ENCODE data around the gene CDCA8.

The CDCA8 gene

DNA sequence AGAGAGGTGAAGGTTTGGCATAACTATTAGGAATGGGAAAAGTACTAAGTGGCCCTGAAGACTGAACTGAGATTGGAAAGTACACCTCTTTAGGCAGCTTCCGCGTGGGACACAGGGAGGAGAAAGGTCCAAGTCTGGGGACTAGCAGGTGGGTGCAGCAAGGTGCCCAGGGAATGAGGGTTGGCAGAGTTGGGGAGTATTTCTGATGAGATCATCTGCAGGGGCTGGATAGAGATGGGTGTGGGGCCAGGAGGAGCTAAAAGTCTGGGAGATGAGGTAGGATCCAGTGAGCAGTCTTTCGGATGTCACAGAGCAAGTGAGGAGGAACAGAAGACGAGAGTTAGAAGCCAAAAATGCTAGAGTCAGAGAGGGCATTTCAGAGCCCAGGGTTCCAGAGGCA is 36.1 kb downstream of the CDCA8 start:
- no peaks in the 10 kb centered on the region for H3K9me2 ChIP-seq (ENCODE audit: low read depth, low read length)
- H3K9ac ChIP-seq (ENCODE audit: low read length): no peak overlapping the region
- H4K20me1 ChIP-seq (ENCODE audit: insufficient read depth, low read length): no peaks in the 10 kb centered on the region
- H3F3A ChIP-seq (ENCODE audit: insufficient read depth, low read length): no peaks in the 10 kb centered on the region
- no peak overlapping the region for H3K4me3 ChIP-seq (ENCODE audit: low read depth, low read length, poor library complexity, severe bottlenecking)
- no peaks in the 10 kb centered on the region for H3K36me3 ChIP-seq (ENCODE audit: insufficient read depth, low read length)
- H3K27me3 ChIP-seq (ENCODE audit: insufficient read depth, low read length): no peaks in the 10 kb centered on the region
- H2AFZ ChIP-seq (ENCODE audit: low read length): no peak overlapping the region
- no peaks in the 10 kb centered on the region for H3K9me3 ChIP-seq (ENCODE audit: low read length)
- H3K4me2 ChIP-seq (ENCODE audit: low read length): no peak overlapping the region
- no peak overlapping the region for H3K27ac ChIP-seq (ENCODE audit: low read depth, low read length, poor library complexity, severe bottlenecking)
- no peaks in the 10 kb centered on the region for H3K4me1 ChIP-seq (ENCODE audit: insufficient read depth, low read length, severe bottlenecking)
- no peaks in the 10 kb centered on the region for H3K79me2 ChIP-seq (ENCODE audit: insufficient read depth, low read length)
- TF ChIP-seq, protein P1, sequence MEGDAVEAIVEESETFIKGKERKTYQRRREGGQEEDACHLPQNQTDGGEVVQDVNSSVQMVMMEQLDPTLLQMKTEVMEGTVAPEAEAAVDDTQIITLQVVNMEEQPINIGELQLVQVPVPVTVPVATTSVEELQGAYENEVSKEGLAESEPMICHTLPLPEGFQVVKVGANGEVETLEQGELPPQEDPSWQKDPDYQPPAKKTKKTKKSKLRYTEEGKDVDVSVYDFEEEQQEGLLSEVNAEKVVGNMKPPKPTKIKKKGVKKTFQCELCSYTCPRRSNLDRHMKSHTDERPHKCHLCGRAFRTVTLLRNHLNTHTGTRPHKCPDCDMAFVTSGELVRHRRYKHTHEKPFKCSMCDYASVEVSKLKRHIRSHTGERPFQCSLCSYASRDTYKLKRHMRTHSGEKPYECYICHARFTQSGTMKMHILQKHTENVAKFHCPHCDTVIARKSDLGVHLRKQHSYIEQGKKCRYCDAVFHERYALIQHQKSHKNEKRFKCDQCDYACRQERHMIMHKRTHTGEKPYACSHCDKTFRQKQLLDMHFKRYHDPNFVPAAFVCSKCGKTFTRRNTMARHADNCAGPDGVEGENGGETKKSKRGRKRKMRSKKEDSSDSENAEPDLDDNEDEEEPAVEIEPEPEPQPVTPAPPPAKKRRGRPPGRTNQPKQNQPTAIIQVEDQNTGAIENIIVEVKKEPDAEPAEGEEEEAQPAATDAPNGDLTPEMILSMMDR (IDR thresholded peaks at IDR 0.05; ENCODE audit: low read length): no peak
- no peak for TF ChIP-seq EZH2 (IDR thresholded peaks at IDR 0.05; ENCODE audit: borderline replicate concordance, low read length)

GRCh38 chr1:37730376-37730775 is 38.1 kb downstream of the CDCA8 start:
- Histone ChIP-seq H3K79me2 (ENCODE audit: insufficient read depth, low read length) (no peaks in the 10 kb centered on the region), H2AFZ (ENCODE audit: low read length) (no peak overlapping the region), H3K9ac (ENCODE audit: low read length) (no peak overlapping the region), H3K27ac (ENCODE audit: low read depth, low read length, poor library complexity, severe bottlenecking) (no peak overlapping the region), H3K9me2 (ENCODE audit: low read depth, low read length) (no peaks in the 10 kb centered on the region), H4K20me1 (ENCODE audit: insufficient read depth, low read length) (no peaks in the 10 kb centered on the region), H3F3A (ENCODE audit: insufficient read depth, low read length) (no peaks in the 10 kb centered on the region), H3K27me3 (ENCODE audit: insufficient read depth, low read length) (no peaks in the 10 kb centered on the region), H3K36me3 (ENCODE audit: insufficient read depth, low read length) (no peaks in the 10 kb centered on the region), H3K9me3 (ENCODE audit: low read length) (no peaks in the 10 kb centered on the region), H3K4me1 (ENCODE audit: insufficient read depth, low read length, severe bottlenecking) (no peaks in the 10 kb centered on the region), H3K4me3 (ENCODE audit: low read depth, low read length, poor library complexity, severe bottlenecking) (no peak overlapping the region), H3K4me2 (ENCODE audit: low read length) (no peak overlapping the region)
- no peak for TF ChIP-seq EZH2 (IDR thresholded peaks at IDR 0.05; ENCODE audit: borderline replicate concordance, low read length)
- TF ChIP-seq, protein P1 (IDR thresholded peaks at IDR 0.05; ENCODE audit: low read length): no peak

- H3K9me3 ChIP-seq (ENCODE audit: low read length): no peaks in the 10 kb centered on the region
- H3K9me2 ChIP-seq (ENCODE audit: low read depth, low read length): no peaks in the 10 kb centered on the region
- H3K4me2 ChIP-seq (ENCODE audit: low read length): no peak overlapping the region
- H3K79me2 ChIP-seq (ENCODE audit: insufficient read depth, low read length): no peaks in the 10 kb centered on the region
- no peak overlapping the region for H3K4me3 ChIP-seq (ENCODE audit: low read depth, low read length, poor library complexity, severe bottlenecking)
- no peak overlapping the region for H3K9ac ChIP-seq (ENCODE audit: low read length)
- no peaks in the 10 kb centered on the region for H3K4me1 ChIP-seq (ENCODE audit: insufficient read depth, low read length, severe bottlenecking)
- H4K20me1 ChIP-seq (ENCODE audit: insufficient read depth, low read length): no peaks in the 10 kb centered on the region
- H3K27me3 ChIP-seq (ENCODE audit: insufficient read depth, low read length): no peaks in the 10 kb centered on the region
- H3K36me3 ChIP-seq (ENCODE audit: insufficient read depth, low read length): no peaks in the 10 kb centered on the region
- TF ChIP-seq, protein P1 (IDR thresholded peaks at IDR 0.05; ENCODE audit: low read length): no peak
- TF ChIP-seq EZH2 (IDR thresholded peaks at IDR 0.05; ENCODE audit: borderline replicate concordance, low read length): no peak
- no peak overlapping the region for H2AFZ ChIP-seq (ENCODE audit: low read length)
- no peaks in the 10 kb centered on the region for H3F3A ChIP-seq (ENCODE audit: insufficient read depth, low read length)
- H3K27ac ChIP-seq (ENCODE audit: low read depth, low read length, poor library complexity, severe bottlenecking): no peak overlapping the region
Measured at GRCh38 chr1:37731312-37732019, 39.1 kb downstream of the CDCA8 start.

Data from OCI-LY1 (cell line).